ENCODE results near the gene PCP4L1.
"Not testable (repeated sequence)": the region's sequence is repeated elsewhere in the genome, so short reads cannot be mapped to it uniquely, and the experiment has no call there.

Gene PCP4L1

GRCh38 chr1:161250829-161251228, 7.7 kb upstream of the PCP4L1 start:
- no peaks in the 10 kb centered on the region for H3K36me3 ChIP-seq (ENCODE audit: control insufficient read depth, insufficient read depth, low read length)
- H3K79me2 ChIP-seq: no peaks in the 10 kb centered on the region
- H3K27ac ChIP-seq: no peak overlapping the region
- no peak overlapping the region for H3K4me3 ChIP-seq (ENCODE audit: low read depth, low read length)
- no peak overlapping the region for H2AFZ ChIP-seq
- H3K9me3 ChIP-seq (ENCODE audit: control insufficient read depth, low read length): no peaks in the 10 kb centered on the region
- no peaks in the 10 kb centered on the region for H3K27me3 ChIP-seq (ENCODE audit: control insufficient read depth, insufficient read depth, low read length)
- H3K4me1 ChIP-seq: no peaks in the 10 kb centered on the region
- no peak overlapping the region for H3K4me2 ChIP-seq (ENCODE audit: low read length)
- H3K9ac ChIP-seq: no peak overlapping the region
- no peak for TF ChIP-seq CTCF (IDR thresholded peaks at IDR 0.05)

GRCh38 chr1:161251579-161251978, 7.0 kb upstream of the PCP4L1 start:
- Histone ChIP-seq H3K27ac (no peak overlapping the region), H3K4me3 (ENCODE audit: low read depth, low read length) (no peak overlapping the region), H3K4me2 (ENCODE audit: low read length) (no peak overlapping the region), H2AFZ (no peak overlapping the region), H3K79me2 (no peaks in the 10 kb centered on the region), H3K4me1 (no peaks in the 10 kb centered on the region), H3K9ac (no peak overlapping the region), H3K36me3 (ENCODE audit: control insufficient read depth, insufficient read depth, low read length) (no peaks in the 10 kb centered on the region), H3K27me3 (ENCODE audit: control insufficient read depth, insufficient read depth, low read length) (no peaks in the 10 kb centered on the region), H3K9me3 (ENCODE audit: control insufficient read depth, low read length) (no peaks in the 10 kb centered on the region)
- TF ChIP-seq CTCF (IDR thresholded peaks at IDR 0.05): no peak

GRCh38 chr1:161255302-161255701, 3.2 kb upstream of the PCP4L1 start:
- H3K27me3 ChIP-seq (ENCODE audit: control insufficient read depth, insufficient read depth, low read length); H3K4me2 ChIP-seq (ENCODE audit: low read length); H3K4me3 ChIP-seq (ENCODE audit: low read depth, low read length); H2AFZ ChIP-seq; H3K9me3 ChIP-seq (ENCODE audit: control insufficient read depth, low read length); H3K79me2 ChIP-seq; H3K36me3 ChIP-seq (ENCODE audit: control insufficient read depth, insufficient read depth, low read length); H3K4me1 ChIP-seq; H3K27ac ChIP-seq; H3K9ac ChIP-seq: not testable (repeated sequence)

GRCh38 chr1:161255955-161256520, 2.5 kb upstream of the PCP4L1 start:
- not testable (repeated sequence) for H3K36me3 ChIP-seq (ENCODE audit: control insufficient read depth, insufficient read depth, low read length); H2AFZ ChIP-seq; H3K9me3 ChIP-seq (ENCODE audit: control insufficient read depth, low read length); H3K9ac ChIP-seq; H3K4me1 ChIP-seq; H3K27me3 ChIP-seq (ENCODE audit: control insufficient read depth, insufficient read depth, low read length); H3K4me3 ChIP-seq (ENCODE audit: low read depth, low read length); H3K4me2 ChIP-seq (ENCODE audit: low read length); H3K27ac ChIP-seq; H3K79me2 ChIP-seq

GRCh38 chr1:161257109-161257508, 1.4 kb upstream of the PCP4L1 start:
- H3K36me3 ChIP-seq (ENCODE audit: control insufficient read depth, insufficient read depth, low read length); H3K4me2 ChIP-seq (ENCODE audit: low read length); H3K9ac ChIP-seq; H2AFZ ChIP-seq; H3K27ac ChIP-seq; H3K9me3 ChIP-seq (ENCODE audit: control insufficient read depth, low read length); H3K4me1 ChIP-seq; H3K27me3 ChIP-seq (ENCODE audit: control insufficient read depth, insufficient read depth, low read length); H3K4me3 ChIP-seq (ENCODE audit: low read depth, low read length); H3K79me2 ChIP-seq: not testable (repeated sequence)

GRCh38 chr1:161259345-161259702, 779 bp downstream of the PCP4L1 start:
- H3K4me3 ChIP-seq (ENCODE audit: low read depth, low read length): no peak overlapping the region
- peaks cover 4% of the 10 kb centered on the region for H3K4me1 ChIP-seq
- no peaks in the 10 kb centered on the region for H3K36me3 ChIP-seq (ENCODE audit: control insufficient read depth, insufficient read depth, low read length)
- no peak overlapping the region for H3K27ac ChIP-seq
- no peaks in the 10 kb centered on the region for H3K9me3 ChIP-seq (ENCODE audit: control insufficient read depth, low read length)
- no peak overlapping the region for H2AFZ ChIP-seq
- no peak overlapping the region for H3K4me2 ChIP-seq (ENCODE audit: low read length)
- TF ChIP-seq CTCF (IDR thresholded peaks at IDR 0.05): no peak
- H3K9ac ChIP-seq: no peak overlapping the region
- no peaks in the 10 kb centered on the region for H3K27me3 ChIP-seq (ENCODE audit: control insufficient read depth, insufficient read depth, low read length)
- H3K79me2 ChIP-seq: no peaks in the 10 kb centered on the region
